Upper lobe of left lung (tissue), 4 donors: Measurements from ENCODE around the gene ZNF518A.

Experiments used
- EP300 ChIP-seq, 4 donors: sonication (generic); formaldehyde crosslinking; IDR thresholded peaks; one replicate each; pipeline ENCODE4 v1.5.1; 2017; ENCODE audit warnings: antibody characterized with exemption in 4 of 4, control low read depth in 2 of 4
- POLR2A ChIP-seq, 4 donors: fragments of 450-650 bp; IDR thresholded peaks; one replicate each; pipeline ENCODE4 v1.5.1; 2016 to 2017; ENCODE audit warnings: antibody characterized with exemption in 4 of 4, mild to moderate bottlenecking in 2 of 4
- POLR2AphosphoS5 ChIP-seq, 2 donors: sonication (generic); formaldehyde crosslinking; IDR thresholded peaks; one replicate each; pipeline ENCODE4 v1.5.1; 2017; ENCODE audit warnings: antibody characterized with exemption in 2 of 2
- TF ChIP-seq, protein P1 (sequence below), 6 experiments: fragments of 450-650 bp in 4 of 6; fragments of 200-600 bp in 2 of 6; sonication (generic) in 2 of 6; IDR thresholded peaks; one replicate each; pipeline ENCODE4 v1.5.1; 2016 to 2019; ENCODE audit warnings: antibody characterized with exemption in 6 of 6

DNA sequence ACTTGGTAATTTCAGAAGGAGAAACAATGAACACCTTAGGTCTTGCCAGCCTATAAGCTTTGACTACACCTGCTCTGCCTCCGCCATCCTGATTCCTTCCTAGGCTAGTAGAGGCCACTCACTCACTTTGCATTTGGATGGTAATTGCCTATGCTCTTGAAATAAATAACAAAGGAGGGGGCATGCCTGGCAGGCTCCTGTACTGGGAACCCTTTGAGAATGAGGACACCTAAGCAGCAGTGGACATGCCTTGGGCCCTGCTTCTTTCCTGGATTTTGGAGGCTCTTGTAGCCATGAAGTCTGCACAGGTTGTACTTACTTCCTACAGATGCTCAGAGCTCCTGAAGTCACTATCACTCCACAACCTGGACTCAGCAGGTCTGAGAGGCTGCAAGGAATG lies 75.5 kb downstream of the ZNF518A start:
- TF ChIP-seq POLR2AphosphoS5 (IDR thresholded peaks at IDR 0.05) (no peak), POLR2A (IDR thresholded peaks at IDR 0.05) (no peak), EP300 (IDR thresholded peaks at IDR 0.05) (no peak)
- TF ChIP-seq, protein P1, sequence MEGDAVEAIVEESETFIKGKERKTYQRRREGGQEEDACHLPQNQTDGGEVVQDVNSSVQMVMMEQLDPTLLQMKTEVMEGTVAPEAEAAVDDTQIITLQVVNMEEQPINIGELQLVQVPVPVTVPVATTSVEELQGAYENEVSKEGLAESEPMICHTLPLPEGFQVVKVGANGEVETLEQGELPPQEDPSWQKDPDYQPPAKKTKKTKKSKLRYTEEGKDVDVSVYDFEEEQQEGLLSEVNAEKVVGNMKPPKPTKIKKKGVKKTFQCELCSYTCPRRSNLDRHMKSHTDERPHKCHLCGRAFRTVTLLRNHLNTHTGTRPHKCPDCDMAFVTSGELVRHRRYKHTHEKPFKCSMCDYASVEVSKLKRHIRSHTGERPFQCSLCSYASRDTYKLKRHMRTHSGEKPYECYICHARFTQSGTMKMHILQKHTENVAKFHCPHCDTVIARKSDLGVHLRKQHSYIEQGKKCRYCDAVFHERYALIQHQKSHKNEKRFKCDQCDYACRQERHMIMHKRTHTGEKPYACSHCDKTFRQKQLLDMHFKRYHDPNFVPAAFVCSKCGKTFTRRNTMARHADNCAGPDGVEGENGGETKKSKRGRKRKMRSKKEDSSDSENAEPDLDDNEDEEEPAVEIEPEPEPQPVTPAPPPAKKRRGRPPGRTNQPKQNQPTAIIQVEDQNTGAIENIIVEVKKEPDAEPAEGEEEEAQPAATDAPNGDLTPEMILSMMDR (IDR thresholded peaks at IDR 0.05), result no peak
